B cell (primary cell): Measurements from ENCODE around the gene SURF6. TPM values are rescaled to one million over a fixed set of nuclear protein-coding genes. Genes with fewer than 3 reads are reported as not detected.

Source experiments
- ATAC-seq: fragments of 200-7000 bp; cut with Tn5 transposase; one replicate; pipeline ENCODE4 v1.10.0; 2021; ENCODE audit warnings: low read depth, mild to moderate bottlenecking, moderate number of reproducible peaks, moderate library complexity
- CTCF ChIA-PET: fragments of 350-600 bp; sonication (Branson Sonifier 250); formaldehyde crosslinking; loops from one replicate; lab custom pipeline; 2021; ENCODE audit warnings: antibody characterized with exemption, inconsistent platforms; lab: Charles Lee
- POLR2A ChIA-PET: fragments of 350-600 bp; sonication (Branson Sonifier 250); formaldehyde crosslinking; loops from one replicate; lab custom pipeline; 2021; ENCODE audit warnings: antibody characterized with exemption; lab: Charles Lee
- DNase-seq: peaks from one replicate; pipeline ENCODE4 v3.0.0; 2013
- H2AFZ ChIP-seq: 2 replicates; pipeline ENCODE4 v1.6.1; 2012; ENCODE audit warnings: mild to moderate bottlenecking, low read depth, low read length; ENCODE audit not compliant: insufficient read depth, poor library complexity, severe bottlenecking
- H3K27ac ChIP-seq, 2 donors: 1 replicate in 1 of 2; 2 replicates in 1 of 2; pipeline ENCODE4 v1.5.1; 2012 to 2013; ENCODE audit warnings: low read length in 2 of 2, mild to moderate bottlenecking in 2 of 2, moderate library complexity in 1 of 2
- H3K27me3 ChIP-seq, 4 experiments: fragments of 200-600 bp in 1 of 4; sonication (generic) in 1 of 4; replicated peaks in 1 of 4; 1 replicate in 2 of 4; 2 replicates in 2 of 4; pipeline versions ENCODE4 v1.6.1 to v1.7.0; 2013 to 2016; ENCODE audit warnings: low read length in 3 of 4, mild to moderate bottlenecking in 2 of 4, mixed read lengths in 1 of 4, moderate library complexity in 1 of 4; ENCODE audit not compliant: insufficient read depth in 4 of 4, control insufficient read depth in 3 of 4; ENCODE audit errors: control extremely low read depth in 1 of 4
- H3K36me3 ChIP-seq, 2 experiments: replicated peaks in 1 of 2; 1 replicate in 1 of 2; 2 replicates in 1 of 2; pipeline versions ENCODE4 v1.6.1 to v1.7.1; 2013; ENCODE audit warnings: low read length in 1 of 2; ENCODE audit not compliant: insufficient read depth in 2 of 2, control insufficient read depth in 1 of 2; ENCODE audit errors: control extremely low read depth in 1 of 2, extremely low read depth in 1 of 2
- H3K4me1 ChIP-seq, 2 donors: fragments of 200-600 bp in 1 of 2; sonication (generic) in 1 of 2; 1 replicate in 1 of 2; 2 replicates in 1 of 2; pipeline versions ENCODE4 v1.5.1 to v1.6.1; 2013 to 2017; ENCODE audit warnings: low read length in 2 of 2; ENCODE audit not compliant: control insufficient read depth in 2 of 2, insufficient read depth in 2 of 2
- H3K4me2 ChIP-seq: replicated peaks from 2 replicates; pipeline ENCODE3; 2012; ENCODE audit warnings: mild to moderate bottlenecking, low read depth, low read length; ENCODE audit not compliant: poor library complexity, severe bottlenecking
- H3K4me3 ChIP-seq, 5 experiments: fragments of 200-600 bp in 1 of 5; sonication (generic) in 1 of 5; 1 replicate in 3 of 5; 2 replicates in 2 of 5; pipeline versions ENCODE4 v1.5.1 to v1.7.0; 2011 to 2016; ENCODE audit warnings: low read length in 4 of 5, mild to moderate bottlenecking in 4 of 5, low read depth in 2 of 5, control low read depth in 1 of 5, moderate library complexity in 1 of 5; ENCODE audit not compliant: insufficient read depth in 1 of 5; ENCODE audit errors: control extremely low read depth in 1 of 5, extremely low read depth in 1 of 5
- H3K79me2 ChIP-seq: fragments of 200-600 bp; sonication (generic); one replicate; pipeline ENCODE4 v1.6.0; 2016; ENCODE audit warnings: low read length; ENCODE audit not compliant: control insufficient read depth, insufficient read depth
- H3K9ac ChIP-seq: fragments of 200-600 bp; sonication (generic); 2 replicates; pipeline ENCODE4 v1.6.1; 2017; ENCODE audit warnings: mild to moderate bottlenecking, low read length, moderate library complexity
- H3K9me3 ChIP-seq, 3 donors: one replicate each; pipeline versions ENCODE4 v1.6.1 to v1.7.1; 2013; ENCODE audit warnings: low read length in 2 of 3; ENCODE audit not compliant: control insufficient read depth in 2 of 3, insufficient read depth in 1 of 3; ENCODE audit errors: control extremely low read depth in 1 of 3
- H4K20me1 ChIP-seq: 2 replicates; pipeline ENCODE4 v1.6.0; 2012; ENCODE audit warnings: mild to moderate bottlenecking, low read length; ENCODE audit not compliant: insufficient read depth, control insufficient read depth, poor library complexity, severe bottlenecking
- H3K27ac Mint-ChIP-seq: one replicate; pipeline ENCODE4 v1.8.0; 2021; ENCODE audit warnings: mixed read lengths
- H3K27me3 Mint-ChIP-seq: one replicate; pipeline ENCODE4 v1.8.0; 2021; ENCODE audit warnings: mixed read lengths
- H3K4me1 Mint-ChIP-seq: one replicate; pipeline ENCODE4 v1.8.0; 2021; ENCODE audit warnings: mixed read lengths
- H3K4me3 Mint-ChIP-seq: one replicate; pipeline ENCODE4 v1.8.0; 2021; ENCODE audit warnings: mixed read lengths
- H3K9me3 Mint-ChIP-seq: one replicate; pipeline ENCODE4 v1.8.0; 2022; ENCODE audit warnings: mixed read lengths; ENCODE audit not compliant: insufficient read depth
- EZH2 ChIP-seq: IDR thresholded peaks from 2 replicates; pipeline ENCODE4 v1.6.1; 2012; ENCODE audit warnings: borderline replicate concordance, low read depth, mild to moderate bottlenecking, moderate library complexity, low read length; ENCODE audit not compliant: insufficient read depth, poor library complexity, severe bottlenecking
- WGBS: methylation state at CpG from one replicate; pipeline ENCODE4 v1.1.5; 2013; ENCODE audit warnings: missing lambda C conversion rate; ENCODE audit not compliant: insufficient coverage; 5-methylcytosine and 5-hydroxymethylcytosine counted together
- intact Hi-C: fragments of 100-400 bp; cut with micrococcal nuclease; formaldehyde crosslinking; loops from one replicate; pipeline ENCODE4 v1.10.0; 2022
- polyA plus RNA-seq: library from polyadenylated mRNA; depleted of rRNA; stranded (reverse); fragments of >200 nt; gene quantifications from 2 replicates; pipeline ENCODE4 v1.2.3, GENCODE V29; 2012
- total RNA-seq, 2 donors: library from RNA; stranded (reverse); fragments of 120-200 nt in 1 of 2; gene quantifications; 1 replicate in 1 of 2; 2 replicates in 1 of 2; pipeline versions ENCODE4 v1.2.3 to v1.2.4, GENCODE V29; 2013 to 2022
- TF ChIP-seq, protein P1 (sequence below): fragments of 200-600 bp; IDR thresholded peaks from one replicate; pipeline ENCODE4 v1.8.0; 2022; ENCODE audit warnings: antibody characterized with exemption, mild to moderate bottlenecking

SURF6 gene
- total and polyA plus RNA-seq, 2 donors (not counting 1 experiment from before 2014, with no cell fraction given) = 14.7 to 25.9 TPM

DNA sequence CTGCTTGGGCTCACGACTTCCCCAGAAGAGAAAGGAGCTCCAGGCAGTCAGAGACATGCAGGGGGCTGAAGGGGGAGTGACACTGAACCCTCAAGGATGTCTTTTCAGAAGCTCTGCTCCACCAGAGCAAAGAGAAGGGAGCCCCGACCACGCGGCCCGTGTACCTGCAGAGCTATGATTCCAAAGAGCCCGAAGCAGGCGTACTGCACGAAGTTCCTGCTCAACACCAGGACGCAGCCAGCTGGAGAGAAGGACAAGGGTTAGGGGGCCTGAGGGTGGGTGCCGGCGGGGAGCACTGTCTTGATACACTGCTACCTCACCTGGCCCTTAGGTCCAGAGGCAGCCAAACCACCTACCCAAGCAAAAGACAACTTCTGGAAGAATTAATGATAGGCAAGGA lies 30.4 kb upstream of the SURF6 start:
- no peaks in the 10 kb centered on the region for H3K9me3 ChIP-seq
- Mint-ChIP-seq H3K4me3 (no peak overlapping the region), H3K9me3 (no peaks in the 10 kb centered on the region), H3K27ac (no peak overlapping the region), H3K27me3 (no peaks in the 10 kb centered on the region), H3K4me1 (peaks cover 30% of the 10 kb centered on the region)
- H3K4me3 ChIP-seq = no peak overlapping the region
- H3K4me1 ChIP-seq = peaks cover 14 to 23% of the 10 kb centered on the region in 2 donors
- ChIA-PET POLR2A (no interaction called here), CTCF (interaction anchor here (1.2 to 1.5 kb wide), 2 partner anchors 10 to 120 kb away, joined by 3 to 6 read pairs; partner anchors contain the start of genes SURF1 and SURF2)
- intact Hi-C loops = no loop called here
- H3K36me3 ChIP-seq = peaks cover 0 to 77% of the 10 kb centered on the region in 2 experiments
- 96% methylated on average over 9 of the region's 11 CpGs for WGBS
- peaks cover 74% of the 10 kb centered on the region for H4K20me1 ChIP-seq
- no peak overlapping the region for H2AFZ ChIP-seq
- no peak for ATAC-seq
- peaks cover 59% of the 10 kb centered on the region for H3K79me2 ChIP-seq
- TF ChIP-seq, protein P1, sequence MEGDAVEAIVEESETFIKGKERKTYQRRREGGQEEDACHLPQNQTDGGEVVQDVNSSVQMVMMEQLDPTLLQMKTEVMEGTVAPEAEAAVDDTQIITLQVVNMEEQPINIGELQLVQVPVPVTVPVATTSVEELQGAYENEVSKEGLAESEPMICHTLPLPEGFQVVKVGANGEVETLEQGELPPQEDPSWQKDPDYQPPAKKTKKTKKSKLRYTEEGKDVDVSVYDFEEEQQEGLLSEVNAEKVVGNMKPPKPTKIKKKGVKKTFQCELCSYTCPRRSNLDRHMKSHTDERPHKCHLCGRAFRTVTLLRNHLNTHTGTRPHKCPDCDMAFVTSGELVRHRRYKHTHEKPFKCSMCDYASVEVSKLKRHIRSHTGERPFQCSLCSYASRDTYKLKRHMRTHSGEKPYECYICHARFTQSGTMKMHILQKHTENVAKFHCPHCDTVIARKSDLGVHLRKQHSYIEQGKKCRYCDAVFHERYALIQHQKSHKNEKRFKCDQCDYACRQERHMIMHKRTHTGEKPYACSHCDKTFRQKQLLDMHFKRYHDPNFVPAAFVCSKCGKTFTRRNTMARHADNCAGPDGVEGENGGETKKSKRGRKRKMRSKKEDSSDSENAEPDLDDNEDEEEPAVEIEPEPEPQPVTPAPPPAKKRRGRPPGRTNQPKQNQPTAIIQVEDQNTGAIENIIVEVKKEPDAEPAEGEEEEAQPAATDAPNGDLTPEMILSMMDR = no peak
- TF ChIP-seq EZH2 = no peak
- no peak for DNase-seq
- H3K27me3 ChIP-seq = no peaks in the 10 kb centered on the region
- no peak overlapping the region for H3K27ac ChIP-seq
- H3K9ac ChIP-seq = no peak overlapping the region
- no peak overlapping the region for H3K4me2 ChIP-seq

DNA sequence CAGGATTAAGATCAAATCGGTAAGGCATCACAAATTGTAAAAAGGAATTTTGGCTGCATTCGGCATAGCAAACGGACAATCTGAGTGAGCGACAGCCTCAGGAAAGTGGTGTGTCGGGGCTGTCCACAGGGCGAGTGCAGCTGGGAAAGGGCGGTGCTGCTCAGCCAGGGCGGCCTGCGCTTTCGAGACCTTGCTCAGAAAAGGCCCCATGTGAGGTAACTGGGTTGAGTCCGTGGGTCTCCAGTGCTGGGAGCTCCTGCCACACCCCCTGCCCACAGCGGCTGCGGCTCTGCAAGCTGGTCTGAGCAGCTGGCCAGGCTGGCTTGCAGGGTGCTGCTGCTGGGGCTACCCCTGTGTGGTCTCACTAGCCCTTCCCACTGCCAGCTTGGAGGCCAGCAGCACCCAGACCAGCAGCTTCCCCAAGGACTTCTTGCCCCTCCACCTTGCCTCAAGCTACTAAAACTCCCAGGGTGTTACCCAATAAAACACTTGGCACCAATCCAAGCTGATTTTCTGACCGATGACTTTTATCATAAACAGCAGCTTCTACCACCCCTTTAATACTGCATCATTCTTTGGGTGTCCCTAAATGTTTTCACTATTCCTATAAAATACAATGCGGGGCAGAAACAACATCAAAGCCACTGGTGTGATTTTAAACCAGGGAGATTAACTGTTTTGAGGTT lies 26.5 kb upstream of the SURF6 start:
- H3K27ac ChIP-seq = no peak overlapping the region
- H3K27me3 ChIP-seq = no peaks in the 10 kb centered on the region
- Mint-ChIP-seq H3K27ac (no peak overlapping the region), H3K4me3 (no peak overlapping the region), H3K9me3 (no peaks in the 10 kb centered on the region), H3K4me1 (peaks cover 13% of the 10 kb centered on the region), H3K27me3 (no peaks in the 10 kb centered on the region)
- peaks cover 0 to 84% of the 10 kb centered on the region in 2 experiments for H3K36me3 ChIP-seq
- peaks cover 36% of the 10 kb centered on the region for H3K79me2 ChIP-seq
- ChIA-PET CTCF (interaction anchor here (0.7 kb wide), 1 partner anchor 14 kb away, joined by 4 read pairs; no protein-coding TSS in a partner anchor), POLR2A (interaction anchor here (0.8 kb wide), 1 partner anchor 11 kb away, joined by 11 read pairs; no protein-coding TSS in a partner anchor)
- peaks cover 2 to 7% of the 10 kb centered on the region in 2 donors for H3K4me1 ChIP-seq
- no peak overlapping the region for H3K4me2 ChIP-seq
- 98% methylated on average over 14 of the region's 15 CpGs for WGBS
- H2AFZ ChIP-seq = no peak overlapping the region
- no peak for ATAC-seq
- H4K20me1 ChIP-seq = peaks cover 56% of the 10 kb centered on the region
- no peak for DNase-seq
- no peak overlapping the region for H3K9ac ChIP-seq
- H3K4me3 ChIP-seq = no peak overlapping the region
- intact Hi-C loops = no loop called here
- no peaks in the 10 kb centered on the region for H3K9me3 ChIP-seq
- no peak for TF ChIP-seq EZH2
- TF ChIP-seq, protein P1 = no peak
